ENCODE measurements around the gene PDP2. TPM values are rescaled to one million over a fixed set of nuclear protein-coding genes. Genes with fewer than 3 reads are reported as not detected.

The PDP2 gene
- polyA plus RNA-seq, 1 donor from 2014 or later, result 4.2 TPM

GRCh38 chr16:66845791-66846221 lies 34.5 kb upstream of the PDP2 start:
- Histone ChIP-seq H3K27me3 (ENCODE audit: insufficient read depth, low read depth, low read length) (peaks cover 47% of the 10 kb centered on the region), H3K79me2 (replicated peaks; ENCODE audit: insufficient read depth, low read length) (no peaks in the 10 kb centered on the region), H3F3A (ENCODE audit: insufficient read depth, low read length, poor library complexity, severe bottlenecking) (no peaks in the 10 kb centered on the region), H3K9ac (ENCODE audit: low read length) (no peak overlapping the region), H2AFZ (ENCODE audit: low read depth, low read length) (no peak overlapping the region), H3K9me2 (ENCODE audit: insufficient read depth, low read length) (no peaks in the 10 kb centered on the region), H4K20me1 (ENCODE audit: insufficient read depth) (no peaks in the 10 kb centered on the region), H3K4me2 (ENCODE audit: low read length) (no peak overlapping the region), H3K9me3 (ENCODE audit: low read length) (no peaks in the 10 kb centered on the region), H3K27ac (ENCODE audit: low read length) (no peak overlapping the region), H3K4me3 (ENCODE audit: low read length) (no peak overlapping the region), H3K36me3 (ENCODE audit: insufficient read depth, low read length) (no peaks in the 10 kb centered on the region)
- no peak for TF ChIP-seq EZH2 (IDR thresholded peaks at IDR 0.05; ENCODE audit: borderline replicate concordance, insufficient read depth, low read length, poor library complexity, severe bottlenecking)
- TF ChIP-seq POLR2AphosphoS5 (IDR thresholded peaks at IDR 0.05), result no peak
- no peak for TF ChIP-seq REST (IDR thresholded peaks at IDR 0.05; ENCODE audit: borderline replicate concordance)
- TF ChIP-seq TAF1 (IDR thresholded peaks at IDR 0.05; ENCODE audit: low read depth), result no peak
- no peak for TF ChIP-seq SMC3 (conservative IDR thresholded peaks at IDR 0.05; ENCODE audit: poor library complexity)
- TF ChIP-seq, protein P1, sequence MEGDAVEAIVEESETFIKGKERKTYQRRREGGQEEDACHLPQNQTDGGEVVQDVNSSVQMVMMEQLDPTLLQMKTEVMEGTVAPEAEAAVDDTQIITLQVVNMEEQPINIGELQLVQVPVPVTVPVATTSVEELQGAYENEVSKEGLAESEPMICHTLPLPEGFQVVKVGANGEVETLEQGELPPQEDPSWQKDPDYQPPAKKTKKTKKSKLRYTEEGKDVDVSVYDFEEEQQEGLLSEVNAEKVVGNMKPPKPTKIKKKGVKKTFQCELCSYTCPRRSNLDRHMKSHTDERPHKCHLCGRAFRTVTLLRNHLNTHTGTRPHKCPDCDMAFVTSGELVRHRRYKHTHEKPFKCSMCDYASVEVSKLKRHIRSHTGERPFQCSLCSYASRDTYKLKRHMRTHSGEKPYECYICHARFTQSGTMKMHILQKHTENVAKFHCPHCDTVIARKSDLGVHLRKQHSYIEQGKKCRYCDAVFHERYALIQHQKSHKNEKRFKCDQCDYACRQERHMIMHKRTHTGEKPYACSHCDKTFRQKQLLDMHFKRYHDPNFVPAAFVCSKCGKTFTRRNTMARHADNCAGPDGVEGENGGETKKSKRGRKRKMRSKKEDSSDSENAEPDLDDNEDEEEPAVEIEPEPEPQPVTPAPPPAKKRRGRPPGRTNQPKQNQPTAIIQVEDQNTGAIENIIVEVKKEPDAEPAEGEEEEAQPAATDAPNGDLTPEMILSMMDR (IDR thresholded peaks at IDR 0.05; ENCODE audit: poor library complexity, severe bottlenecking), result no peak
- no peak for TF ChIP-seq MXI1 (conservative IDR thresholded peaks at IDR 0.05; ENCODE audit: poor library complexity, severe bottlenecking)

DNA sequence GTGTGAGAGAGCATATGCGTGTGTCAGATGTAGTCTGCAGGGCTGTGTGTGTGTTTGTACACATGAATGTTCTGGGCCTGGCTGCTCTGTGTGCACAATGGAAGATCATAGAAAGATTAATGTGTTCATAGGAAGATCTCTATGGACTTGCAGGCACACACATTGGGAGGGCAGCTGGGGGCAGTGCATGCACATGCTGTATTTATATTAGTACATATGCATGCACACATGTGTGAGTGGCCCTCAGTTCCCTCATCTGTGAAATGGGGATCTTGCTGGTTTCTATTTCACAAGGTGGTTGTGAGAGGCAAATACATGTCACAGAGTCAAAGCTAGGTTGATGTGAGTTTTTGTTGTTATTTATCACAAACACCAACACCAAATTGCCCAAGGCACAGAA lies 34.0 kb upstream of the PDP2 start:
- no peak overlapping the region for H2AFZ ChIP-seq (ENCODE audit: low read depth, low read length)
- no peak overlapping the region for H3K9ac ChIP-seq (ENCODE audit: low read length)
- TF ChIP-seq EP300 (conservative IDR thresholded peaks at IDR 0.05; ENCODE audit: poor library complexity, severe bottlenecking) (no peak), MXI1 (conservative IDR thresholded peaks at IDR 0.05; ENCODE audit: poor library complexity, severe bottlenecking) (no peak)
- no peak overlapping the region for H3K4me3 ChIP-seq (ENCODE audit: low read length)
- H3K27ac ChIP-seq (ENCODE audit: low read length), result no peak overlapping the region
- H3F3A ChIP-seq (ENCODE audit: insufficient read depth, low read length, poor library complexity, severe bottlenecking), result no peaks in the 10 kb centered on the region
- H3K36me3 ChIP-seq (ENCODE audit: insufficient read depth, low read length), result no peaks in the 10 kb centered on the region
- no peak overlapping the region for H3K4me2 ChIP-seq (ENCODE audit: low read length)
- no peaks in the 10 kb centered on the region for H3K9me3 ChIP-seq (ENCODE audit: low read length)
- H3K9me2 ChIP-seq (ENCODE audit: insufficient read depth, low read length), result no peaks in the 10 kb centered on the region
- H3K79me2 ChIP-seq (replicated peaks; ENCODE audit: insufficient read depth, low read length), result no peaks in the 10 kb centered on the region
- peaks cover 47% of the 10 kb centered on the region for H3K27me3 ChIP-seq (ENCODE audit: insufficient read depth, low read depth, low read length)
- H4K20me1 ChIP-seq (ENCODE audit: insufficient read depth), result no peaks in the 10 kb centered on the region

DNA sequence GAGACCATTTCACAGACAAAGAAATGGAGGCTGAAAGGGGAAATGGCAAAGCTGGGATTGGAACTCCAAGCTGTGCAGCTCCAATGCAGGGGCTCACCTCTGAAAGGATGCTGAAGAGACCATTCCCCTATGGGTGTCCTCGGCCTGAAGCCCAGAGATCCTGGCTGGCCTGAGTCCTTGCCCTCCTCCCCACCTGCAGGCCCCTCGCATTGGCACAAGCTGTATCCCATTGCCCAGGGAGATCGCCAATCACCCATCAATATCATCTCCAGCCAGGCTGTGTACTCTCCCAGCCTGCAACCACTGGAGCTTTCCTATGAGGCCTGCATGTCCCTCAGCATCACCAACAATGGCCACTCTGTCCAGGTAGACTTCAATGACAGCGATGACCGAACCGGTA lies 33.5 kb upstream of the PDP2 start:
- Histone ChIP-seq H3K9me2 (ENCODE audit: insufficient read depth, low read length) (no peaks in the 10 kb centered on the region), H2AFZ (ENCODE audit: low read depth, low read length) (no peak overlapping the region), H3K4me2 (ENCODE audit: low read length) (no peak overlapping the region), H3K27me3 (ENCODE audit: insufficient read depth, low read depth, low read length) (peaks cover 47% of the 10 kb centered on the region), H3K4me3 (ENCODE audit: low read length) (no peak overlapping the region), H3K36me3 (ENCODE audit: insufficient read depth, low read length) (no peaks in the 10 kb centered on the region), H3K27ac (ENCODE audit: low read length) (no peak overlapping the region), H3K79me2 (replicated peaks; ENCODE audit: insufficient read depth, low read length) (no peaks in the 10 kb centered on the region), H3F3A (ENCODE audit: insufficient read depth, low read length, poor library complexity, severe bottlenecking) (no peaks in the 10 kb centered on the region), H4K20me1 (ENCODE audit: insufficient read depth) (no peaks in the 10 kb centered on the region), H3K9ac (ENCODE audit: low read length) (no peak overlapping the region), H3K9me3 (ENCODE audit: low read length) (no peaks in the 10 kb centered on the region)
- TF ChIP-seq SMC3 (conservative IDR thresholded peaks at IDR 0.05; ENCODE audit: poor library complexity) (no peak), EP300 (conservative IDR thresholded peaks at IDR 0.05; ENCODE audit: poor library complexity, severe bottlenecking) (no peak), REST (IDR thresholded peaks at IDR 0.05; ENCODE audit: borderline replicate concordance) (no peak), POLR2AphosphoS5 (IDR thresholded peaks at IDR 0.05) (no peak), EZH2 (IDR thresholded peaks at IDR 0.05; ENCODE audit: borderline replicate concordance, insufficient read depth, low read length, poor library complexity, severe bottlenecking) (no peak), TAF1 (IDR thresholded peaks at IDR 0.05; ENCODE audit: low read depth) (no peak)
- TF ChIP-seq, protein P1 (IDR thresholded peaks at IDR 0.05; ENCODE audit: poor library complexity, severe bottlenecking), result no peak
